Ovary (tissue), 9 donors: ENCODE measurements around the gene GANAB. TPM values are rescaled to one million over a fixed set of nuclear protein-coding genes. Genes with fewer than 3 reads are reported as not detected.

Experiments
- DNase-seq, 5 donors: peaks; one replicate each; pipeline ENCODE4 v3.0.0-alpha.2; 2019 to 2020
- H3K27ac ChIP-seq, 2 donors: fragments of 200-600 bp; one replicate each; pipeline versions ENCODE4 v1.5.1 to v1.8.0; 2019 to 2022
- H3K27me3 ChIP-seq: fragments of 200-600 bp; one replicate; pipeline ENCODE4 v1.8.0; 2022
- H3K36me3 ChIP-seq: fragments of 200-600 bp; sonication (generic); one replicate; pipeline ENCODE4 v1.5.1; 2019
- H3K4me1 ChIP-seq: one replicate; pipeline ENCODE4 v1.8.1; 2013; ENCODE audit warnings: mild to moderate bottlenecking, moderate library complexity; ENCODE audit not compliant: insufficient read depth
- H3K4me3 ChIP-seq: fragments of 200-600 bp; sonication (generic); one replicate; pipeline ENCODE4 v1.5.1; 2017
- H3K9me3 ChIP-seq, 2 donors: fragments of 200-600 bp in 1 of 2; sonication (generic) in 1 of 2; one replicate each; pipeline versions ENCODE4 v1.5.1 to v1.8.1; 2013 to 2019; ENCODE audit warnings: mild to moderate bottlenecking in 1 of 2, moderate library complexity in 1 of 2
- CTCF ChIP-seq, 3 donors: fragments of 450-650 bp in 2 of 3; fragments of 200-600 bp in 1 of 3; IDR thresholded peaks; one replicate each; pipeline versions ENCODE4 v1.5.1 to v1.8.0; 2016 to 2022; ENCODE audit warnings: antibody characterized with exemption in 3 of 3, mild to moderate bottlenecking in 1 of 3
- EP300 ChIP-seq: sonication (generic); formaldehyde crosslinking; IDR thresholded peaks from one replicate; pipeline ENCODE4 v1.6.1; 2017; ENCODE audit warnings: antibody characterized with exemption
- POLR2A ChIP-seq: fragments of 450-650 bp; IDR thresholded peaks from one replicate; pipeline ENCODE4 v1.6.1; 2017; ENCODE audit warnings: antibody characterized with exemption, mild to moderate bottlenecking, moderate library complexity
- WGBS, 3 donors: extraction: QIAGEN DNeasy Blood & Tissue Kit in 1 of 3; methylation state at CpG; one replicate each; pipeline versions ENCODE4 v1.1.5 to v1.1.7; 2013 to 2017; 5-methylcytosine and 5-hydroxymethylcytosine counted together
- intact Hi-C, 4 donors: fragments of 100-400 bp; cut with DNase I; formaldehyde crosslinking; loops; one replicate each; pipeline versions ENCODE4 v1.11.0 to v1.15.1; 2022 to 2023
- polyA plus RNA-seq, 2 donors: library from polyadenylated mRNA; stranded (reverse); fragments of 200-250 nt in 1 of 2; fragments of 350-450 nt in 1 of 2; fragmentation: Illumina TruSeq in 1 of 2; extraction: RNeasy Lipid Tissue Mini Kit (QIAGEN cat#74804) in 1 of 2; gene quantifications; one replicate each; pipeline ENCODE4 v1.2.3, GENCODE V29; 2013 to 2014
- total RNA-seq, 7 donors: library from RNA; depleted of rRNA in 2 of 7; stranded (reverse); fragments of >200 nt in 2 of 7; fragmentation: NEBNext Ultra II Directional in 3 of 7; extraction: Animal tissue kit (Norgen Biotek cat#: 25700) in 3 of 7; gene quantifications; one replicate each; pipeline versions ENCODE4 v1.1.0 to v1.2.4, GENCODE V29; 2016 to 2023
- donor health status: DM: no; HTN: no; CAD: no; lungs with moderate emphysema.
- donor health status: DM: no; HTN: no; CAD: no.
- donor health status: Bipolar disorder and iron deficiency.
- donor health status: DM: yes; HTN: yes; CAD: no.
- donor health status: DM: no; HTN: no; CAD: no.
- donor health status: DM: yes; HTN: yes; CAD: no.

GANAB gene
- total and polyA plus RNA-seq, 9 donors = 91.4 to 280 (median 228) TPM

GRCh38 chr11:62614275-62614674 lies 32.1 kb downstream of the GANAB start:
- Histone ChIP-seq H3K9me3 (no peaks in the 10 kb centered on the region), H3K27me3 (no peaks in the 10 kb centered on the region), H3K36me3 (no peaks in the 10 kb centered on the region), H3K4me1 (peaks cover 11% of the 10 kb centered on the region), H3K27ac (peak overlapping the region in 1 of 2 donors; percentile 98), H3K4me3 (no peak overlapping the region)
- 64 to 76% (median 67%) methylated on average over 8 of the region's 8 CpGs for WGBS, 3 donors
- no peak for DNase-seq
- no peak for TF ChIP-seq EP300
- TF ChIP-seq POLR2A = no peak
- TF ChIP-seq CTCF (IDR thresholded peaks at IDR 0.05) = no peak
- intact Hi-C loops = no loop called here

GRCh38 chr11:62613291-62613778 lies 33.1 kb downstream of the GANAB start:
- H3K9me3 ChIP-seq = no peaks in the 10 kb centered on the region
- WGBS, 3 donors = 44 to 48% (median 45%) methylated on average over 7 to 15 of the region's 15 CpGs
- TF ChIP-seq CTCF (IDR thresholded peaks at IDR 0.05) = no peak
- TF ChIP-seq EP300 = no peak
- TF ChIP-seq POLR2A = no peak
- H3K27me3 ChIP-seq = no peaks in the 10 kb centered on the region
- peak overlapping the region; percentile 91 to 98 for H3K27ac ChIP-seq
- DNase-seq = peak in 1 of 5 donors; percentile 55
- peaks cover 11% of the 10 kb centered on the region for H3K4me1 ChIP-seq
- H3K36me3 ChIP-seq = no peaks in the 10 kb centered on the region
- intact Hi-C loops = no loop called here
- peak overlapping the region; percentile 70 for H3K4me3 ChIP-seq

GRCh38 chr11:62612366-62613290 lies 33.8 kb downstream of the GANAB start, which contains the start of the genes EML3 and ROM1:
Gene EML3 (minus strand): TSS chr11:62612775. CDS start chr11:62612457, 318 bp downstream.
Gene ROM1 (plus strand): TSS chr11:62613257. CDS start chr11:62613282, 25 bp downstream.
- Histone ChIP-seq H3K36me3 (no peaks in the 10 kb centered on the region), H3K4me3 (peak within 1 kb of the TSS; percentile 70), H3K4me1 (peaks cover 11% of the 10 kb centered on the region), H3K27me3 (no peaks in the 10 kb centered on the region), H3K9me3 (no peaks in the 10 kb centered on the region), H3K27ac (peak within 1 kb of the TSS; percentile 91 to 98)
- TF ChIP-seq CTCF (IDR thresholded peaks at IDR 0.05) = peak; percentile 81 to 95 (median 92)
- no peak for TF ChIP-seq POLR2A
- TF ChIP-seq EP300 = peak; percentile 21
- intact Hi-C loops = no loop called here
- WGBS, 3 donors = 2 to 3% (median 2%) methylated on average over 30 to 91 of the region's 91 CpGs
- peak; percentile 92 to 96 (median 94) for DNase-seq

- intact Hi-C loops = no loop called here
- no peak for TF ChIP-seq EP300
- TF ChIP-seq CTCF (IDR thresholded peaks at IDR 0.05) = no peak
- TF ChIP-seq POLR2A = no peak
- Histone ChIP-seq H3K4me3 (peak overlapping the region; percentile 70), H3K4me1 (peaks cover 11% of the 10 kb centered on the region), H3K9me3 (no peaks in the 10 kb centered on the region), H3K36me3 (no peaks in the 10 kb centered on the region), H3K27ac (peak overlapping the region; percentile 91 to 98), H3K27me3 (no peaks in the 10 kb centered on the region)
- DNase-seq = peak; percentile 75 to 86 (median 78)
- WGBS, 3 donors = 0 to 1% (median 0%) methylated on average over 33 to 34 of the region's 34 CpGs
Observed at GRCh38 chr11:62611705-62612365, 34.6 kb downstream of the GANAB start.
